Measurements from ENCODE around the gene FBXW7.

GRCh38 chr4:152488246-152488645 lies 47.6 kb downstream of the FBXW7 start:
- TF ChIP-seq CTCF (IDR thresholded peaks at IDR 0.05; ENCODE audit: poor library complexity) (no peak), EZH2 (IDR thresholded peaks at IDR 0.05; ENCODE audit: borderline replicate concordance) (no peak)

Measured in hepatocyte (in vitro differentiated cells).